WTC11 (cell line): ENCODE results near the gene MEF2D. TPM values are rescaled to one million over a fixed set of nuclear protein-coding genes. Genes with fewer than 3 reads are reported as not detected.

Source experiments
- ATAC-seq: fragments of 200-7000 bp; cut with Tn5 transposase; 2 replicates; pipeline ENCODE4 v1.10.0; 2021; ENCODE audit warnings: mild to moderate bottlenecking, moderate library complexity
- CTCF ChIA-PET: fragments of 300-600 bp; sonication (Branson Sonifier 250); formaldehyde crosslinking; loops from one replicate; lab custom pipeline; 2021; ENCODE audit warnings: antibody characterized with exemption; lab: Charles Lee
- POLR2A ChIA-PET: fragments of 350-600 bp; sonication (Branson Sonifier 250); formaldehyde crosslinking; loops from one replicate; lab custom pipeline; 2021; ENCODE audit warnings: antibody characterized with exemption; lab: Charles Lee
- DNase-seq: peaks from one replicate; pipeline ENCODE4 v3.0.0; 2021; ENCODE audit warnings: low spot score
- H3K27ac Mint-ChIP-seq: 2 replicates; pipeline ENCODE4 v1.8.0; 2021; ENCODE audit warnings: mixed read lengths
- H3K27me3 Mint-ChIP-seq: 2 replicates; pipeline ENCODE4 v1.8.0; 2021; ENCODE audit warnings: low read depth, mild to moderate bottlenecking, moderate library complexity, mixed read lengths
- H3K36me3 Mint-ChIP-seq: 2 replicates; pipeline ENCODE4 v1.8.0; 2021; ENCODE audit warnings: mixed read lengths
- H3K4me1 Mint-ChIP-seq: 2 replicates; pipeline ENCODE4 v1.8.0; 2022; ENCODE audit warnings: mixed read lengths
- H3K4me3 Mint-ChIP-seq: 2 replicates; pipeline ENCODE4 v1.8.0; 2021; ENCODE audit warnings: mild to moderate bottlenecking, moderate library complexity, mixed read lengths
- H3K9me3 Mint-ChIP-seq: 2 replicates; pipeline ENCODE4 v1.8.0; 2021; ENCODE audit warnings: mixed read lengths
- ATF1 ChIP-seq: sonication (generic); formaldehyde crosslinking; IDR thresholded peaks from 2 replicates; pipeline ENCODE4 v1.8.1; 2023; ENCODE audit warnings: mild to moderate bottlenecking, moderate library complexity, missing genetic modification reagents
- CBFB ChIP-seq: sonication (generic); formaldehyde crosslinking; IDR thresholded peaks from 2 replicates; pipeline ENCODE4 v1.8.1; 2022; ENCODE audit warnings: mild to moderate bottlenecking, low read depth, missing genetic modification reagents
- GABPB1 ChIP-seq: sonication (generic); formaldehyde crosslinking; IDR thresholded peaks from 2 replicates; pipeline ENCODE4 v1.8.1; 2023; ENCODE audit warnings: mild to moderate bottlenecking, missing genetic modification reagents
- JAZF1 ChIP-seq: fragments of 250-450 bp; sonication (Bioruptor Pico); IDR thresholded peaks from 2 replicates; pipeline ENCODE4 v1.9.0; 2021; ENCODE audit warnings: moderate library complexity, mild to moderate bottlenecking, inconsistent platforms
- OVOL2 ChIP-seq: fragments of 250-450 bp; sonication (Bioruptor Pico); IDR thresholded peaks from 2 replicates; pipeline ENCODE4 v1.9.0; 2021; ENCODE audit warnings: mild to moderate bottlenecking, borderline replicate concordance
- PRRX2 ChIP-seq: fragments of 250-450 bp; sonication (Bioruptor Pico); IDR thresholded peaks from 2 replicates; pipeline ENCODE4 v1.8.0; 2021; ENCODE audit warnings: mild to moderate bottlenecking
- RORB ChIP-seq: fragments of 250-450 bp; sonication (Bioruptor Pico); IDR thresholded peaks from 2 replicates; pipeline ENCODE4 v1.9.0; 2021; ENCODE audit warnings: mild to moderate bottlenecking
- SMAD3 ChIP-seq: sonication (generic); formaldehyde crosslinking; IDR thresholded peaks from 2 replicates; pipeline ENCODE4 v1.8.0; 2022; ENCODE audit warnings: missing genetic modification reagents, mild to moderate bottlenecking, borderline replicate concordance
- TEAD1 ChIP-seq: sonication (generic); formaldehyde crosslinking; IDR thresholded peaks from 2 replicates; pipeline ENCODE4 v1.8.0; 2022; ENCODE audit warnings: mild to moderate bottlenecking, missing genetic modification reagents
- ZNF263 ChIP-seq: sonication (generic); formaldehyde crosslinking; IDR thresholded peaks from 2 replicates; pipeline ENCODE4 v1.8.1; 2022; ENCODE audit warnings: low read depth, mild to moderate bottlenecking, moderate library complexity, missing genetic modification reagents
- total RNA-seq: library from RNA; stranded (reverse); gene quantifications from 3 replicates; pipeline ENCODE4 v1.2.3, GENCODE V29; 2021
- TF ChIP-seq, protein P1 (sequence below): sonication (generic); formaldehyde crosslinking; IDR thresholded peaks from 2 replicates; pipeline ENCODE4 v1.8.0; 2023; ENCODE audit warnings: mild to moderate bottlenecking, missing genetic modification reagents
- TF ChIP-seq, protein P2 (sequence below): sonication (generic); formaldehyde crosslinking; IDR thresholded peaks from 2 replicates; pipeline ENCODE4 v1.8.0; 2022; ENCODE audit warnings: mild to moderate bottlenecking, missing genetic modification reagents
- TF ChIP-seq, protein P3 (sequence below): sonication (generic); formaldehyde crosslinking; IDR thresholded peaks from 2 replicates; pipeline ENCODE4 v1.8.1; 2023; ENCODE audit warnings: mild to moderate bottlenecking, missing genetic modification reagents, moderate library complexity
- TF ChIP-seq, protein P4 (sequence below): sonication (generic); formaldehyde crosslinking; IDR thresholded peaks from 2 replicates; pipeline ENCODE4 v1.8.0; 2022; ENCODE audit warnings: mild to moderate bottlenecking, missing genetic modification reagents
- TF ChIP-seq, protein P5 (sequence below): fragments of 250-450 bp; sonication (Bioruptor Pico); conservative IDR thresholded peaks from 2 replicates; pipeline ENCODE4 v1.9.0; 2021; ENCODE audit warnings: mild to moderate bottlenecking
- TF ChIP-seq, protein P6 (sequence below): fragments of 200-600 bp; IDR thresholded peaks from 2 replicates; pipeline ENCODE4 v1.8.0; 2022; ENCODE audit warnings: antibody characterized with exemption
- TF ChIP-seq, protein P7 (sequence below): sonication (generic); formaldehyde crosslinking; IDR thresholded peaks from 2 replicates; pipeline ENCODE4 v1.8.1; 2023; ENCODE audit warnings: mild to moderate bottlenecking, moderate library complexity, missing genetic modification reagents
- TF ChIP-seq, protein P8 (sequence below): sonication (generic); formaldehyde crosslinking; conservative IDR thresholded peaks from 2 replicates; pipeline ENCODE4 v1.8.1; 2023; ENCODE audit warnings: mild to moderate bottlenecking, low read depth, missing genetic modification reagents, moderate library complexity

MEF2D gene
- total RNA-seq, 1 experiment from 2014 or later: 24.1 TPM

DNA sequence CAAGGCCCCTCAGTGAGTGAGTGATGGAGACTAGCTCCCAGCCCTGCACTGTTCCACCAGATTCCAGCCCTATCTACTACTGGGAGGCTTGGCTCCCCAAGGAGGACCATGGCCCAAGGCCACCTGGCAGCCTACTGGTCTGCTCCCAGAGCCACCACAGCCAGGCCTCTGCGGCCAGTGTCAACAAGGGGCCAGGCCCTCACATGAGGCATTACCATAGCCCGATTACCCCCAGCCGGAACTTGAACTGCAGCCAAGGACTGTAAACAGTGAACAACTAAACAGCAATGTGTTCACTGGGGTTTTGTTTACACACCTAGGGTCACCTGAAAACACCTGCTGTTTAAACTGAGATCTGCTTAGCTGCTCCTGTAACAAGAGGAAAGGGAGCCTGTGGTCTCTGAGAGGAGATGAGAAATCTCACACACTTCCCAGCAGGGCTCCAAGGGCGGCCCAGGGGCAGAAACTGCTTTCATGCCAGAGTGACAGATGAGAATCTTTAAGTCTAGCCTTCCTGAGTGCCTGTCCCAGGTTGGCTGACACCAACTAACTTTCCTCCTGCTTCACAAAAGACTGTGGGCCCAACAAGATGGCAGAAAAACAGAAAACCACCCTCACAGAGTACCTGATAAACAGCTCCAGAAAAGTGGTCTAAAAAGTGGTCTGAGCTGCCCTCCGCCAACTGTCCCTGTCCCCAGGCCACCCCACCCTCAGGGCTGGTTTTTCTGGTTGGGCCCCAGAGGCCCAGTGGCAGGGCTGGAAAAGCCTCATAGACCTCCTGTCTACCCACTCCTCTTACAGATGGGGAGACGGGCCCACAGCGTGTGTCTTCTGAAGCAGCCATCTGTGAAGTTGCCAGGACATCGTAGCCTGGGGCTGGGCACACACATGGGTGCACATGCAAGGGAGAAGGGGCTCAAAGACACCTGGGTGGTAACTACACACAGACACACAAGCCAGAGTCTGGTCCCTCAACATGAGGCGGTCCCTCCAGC, 28.8 kb downstream of the MEF2D start:
- no peak overlapping the region for H3K4me3 Mint-ChIP-seq
- peak; percentile 89 for TF ChIP-seq GABPB1 (CRISPR knock-in tag)
- TF ChIP-seq, protein P1, sequence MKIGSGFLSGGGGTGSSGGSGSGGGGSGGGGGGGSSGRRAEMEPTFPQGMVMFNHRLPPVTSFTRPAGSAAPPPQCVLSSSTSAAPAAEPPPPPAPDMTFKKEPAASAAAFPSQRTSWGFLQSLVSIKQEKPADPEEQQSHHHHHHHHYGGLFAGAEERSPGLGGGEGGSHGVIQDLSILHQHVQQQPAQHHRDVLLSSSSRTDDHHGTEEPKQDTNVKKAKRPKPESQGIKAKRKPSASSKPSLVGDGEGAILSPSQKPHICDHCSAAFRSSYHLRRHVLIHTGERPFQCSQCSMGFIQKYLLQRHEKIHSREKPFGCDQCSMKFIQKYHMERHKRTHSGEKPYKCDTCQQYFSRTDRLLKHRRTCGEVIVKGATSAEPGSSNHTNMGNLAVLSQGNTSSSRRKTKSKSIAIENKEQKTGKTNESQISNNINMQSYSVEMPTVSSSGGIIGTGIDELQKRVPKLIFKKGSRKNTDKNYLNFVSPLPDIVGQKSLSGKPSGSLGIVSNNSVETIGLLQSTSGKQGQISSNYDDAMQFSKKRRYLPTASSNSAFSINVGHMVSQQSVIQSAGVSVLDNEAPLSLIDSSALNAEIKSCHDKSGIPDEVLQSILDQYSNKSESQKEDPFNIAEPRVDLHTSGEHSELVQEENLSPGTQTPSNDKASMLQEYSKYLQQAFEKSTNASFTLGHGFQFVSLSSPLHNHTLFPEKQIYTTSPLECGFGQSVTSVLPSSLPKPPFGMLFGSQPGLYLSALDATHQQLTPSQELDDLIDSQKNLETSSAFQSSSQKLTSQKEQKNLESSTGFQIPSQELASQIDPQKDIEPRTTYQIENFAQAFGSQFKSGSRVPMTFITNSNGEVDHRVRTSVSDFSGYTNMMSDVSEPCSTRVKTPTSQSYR (CRISPR knock-in tag): no peak
- TF ChIP-seq, all 79 proteins: peak for 1
- Mint-ChIP-seq H3K4me1 (peaks cover 2% of the 10 kb centered on the region; the same call in 1 of the 2 replicates), H3K27me3 (no peaks in the 10 kb centered on the region), H3K36me3 (peaks cover 20% of the 10 kb centered on the region), H3K9me3 (no peaks in the 10 kb centered on the region), H3K27ac (no peak overlapping the region)
- ATAC-seq: no peak
- ChIA-PET POLR2A (interaction anchor here (0.5 kb wide), 1 partner anchor 91 kb away, joined by 3 read pairs; no protein-coding TSS in a partner anchor), CTCF (interaction anchor here (1.4 kb wide), 1 partner anchor 9 kb away, joined by 9 read pairs; no protein-coding TSS in a partner anchor)
- no peak for DNase-seq

DNA sequence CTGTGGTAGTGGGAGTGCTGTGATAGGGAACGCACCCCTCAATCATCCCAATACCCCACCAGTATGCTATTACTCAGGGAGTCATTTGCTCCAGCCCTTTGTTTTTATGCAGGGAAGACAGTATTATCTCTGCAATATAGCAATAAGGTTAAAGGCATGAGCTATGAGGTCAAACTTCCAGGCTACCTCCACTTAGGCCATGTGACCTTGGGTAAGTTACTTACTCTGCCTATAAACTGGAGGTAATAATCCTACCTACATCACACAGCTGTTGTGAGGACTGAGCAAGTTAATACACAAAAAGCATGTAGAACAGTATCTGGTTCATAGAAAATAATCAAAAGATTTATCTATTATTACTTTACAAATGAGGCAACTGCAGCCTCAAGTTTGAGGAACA, 30.1 kb downstream of the MEF2D start:
- CTCF ChIA-PET: interaction anchor here (3.1 kb wide), 1 partner anchor 10 kb away, joined by 21 read pairs; no protein-coding TSS in a partner anchor
- POLR2A ChIA-PET: no interaction called here
- TF ChIP-seq JAZF1 (no peak), SMAD3 (CRISPR knock-in tag) (no peak), ATF1 (CRISPR knock-in tag) (no peak), PRRX2 (CRISPR knock-in tag) (no peak), ZNF263 (CRISPR knock-in tag) (no peak), OVOL2 (no peak), CBFB (no peak), RORB (CRISPR knock-in tag) (no peak), TEAD1 (CRISPR knock-in tag) (no peak)
- TF ChIP-seq, protein P2, sequence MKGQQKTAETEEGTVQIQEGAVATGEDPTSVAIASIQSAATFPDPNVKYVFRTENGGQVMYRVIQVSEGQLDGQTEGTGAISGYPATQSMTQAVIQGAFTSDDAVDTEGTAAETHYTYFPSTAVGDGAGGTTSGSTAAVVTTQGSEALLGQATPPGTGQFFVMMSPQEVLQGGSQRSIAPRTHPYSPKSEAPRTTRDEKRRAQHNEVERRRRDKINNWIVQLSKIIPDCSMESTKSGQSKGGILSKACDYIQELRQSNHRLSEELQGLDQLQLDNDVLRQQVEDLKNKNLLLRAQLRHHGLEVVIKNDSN (CRISPR knock-in tag): no peak
- TF ChIP-seq, protein P3, sequence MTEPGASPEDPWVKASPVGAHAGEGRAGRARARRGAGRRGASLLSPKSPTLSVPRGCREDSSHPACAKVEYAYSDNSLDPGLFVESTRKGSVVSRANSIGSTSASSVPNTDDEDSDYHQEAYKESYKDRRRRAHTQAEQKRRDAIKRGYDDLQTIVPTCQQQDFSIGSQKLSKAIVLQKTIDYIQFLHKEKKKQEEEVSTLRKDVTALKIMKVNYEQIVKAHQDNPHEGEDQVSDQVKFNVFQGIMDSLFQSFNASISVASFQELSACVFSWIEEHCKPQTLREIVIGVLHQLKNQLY (CRISPR knock-in tag): no peak
- TF ChIP-seq, protein P4, sequence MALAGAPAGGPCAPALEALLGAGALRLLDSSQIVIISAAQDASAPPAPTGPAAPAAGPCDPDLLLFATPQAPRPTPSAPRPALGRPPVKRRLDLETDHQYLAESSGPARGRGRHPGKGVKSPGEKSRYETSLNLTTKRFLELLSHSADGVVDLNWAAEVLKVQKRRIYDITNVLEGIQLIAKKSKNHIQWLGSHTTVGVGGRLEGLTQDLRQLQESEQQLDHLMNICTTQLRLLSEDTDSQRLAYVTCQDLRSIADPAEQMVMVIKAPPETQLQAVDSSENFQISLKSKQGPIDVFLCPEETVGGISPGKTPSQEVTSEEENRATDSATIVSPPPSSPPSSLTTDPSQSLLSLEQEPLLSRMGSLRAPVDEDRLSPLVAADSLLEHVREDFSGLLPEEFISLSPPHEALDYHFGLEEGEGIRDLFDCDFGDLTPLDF (CRISPR knock-in tag): no peak
- TF ChIP-seq, protein P5, sequence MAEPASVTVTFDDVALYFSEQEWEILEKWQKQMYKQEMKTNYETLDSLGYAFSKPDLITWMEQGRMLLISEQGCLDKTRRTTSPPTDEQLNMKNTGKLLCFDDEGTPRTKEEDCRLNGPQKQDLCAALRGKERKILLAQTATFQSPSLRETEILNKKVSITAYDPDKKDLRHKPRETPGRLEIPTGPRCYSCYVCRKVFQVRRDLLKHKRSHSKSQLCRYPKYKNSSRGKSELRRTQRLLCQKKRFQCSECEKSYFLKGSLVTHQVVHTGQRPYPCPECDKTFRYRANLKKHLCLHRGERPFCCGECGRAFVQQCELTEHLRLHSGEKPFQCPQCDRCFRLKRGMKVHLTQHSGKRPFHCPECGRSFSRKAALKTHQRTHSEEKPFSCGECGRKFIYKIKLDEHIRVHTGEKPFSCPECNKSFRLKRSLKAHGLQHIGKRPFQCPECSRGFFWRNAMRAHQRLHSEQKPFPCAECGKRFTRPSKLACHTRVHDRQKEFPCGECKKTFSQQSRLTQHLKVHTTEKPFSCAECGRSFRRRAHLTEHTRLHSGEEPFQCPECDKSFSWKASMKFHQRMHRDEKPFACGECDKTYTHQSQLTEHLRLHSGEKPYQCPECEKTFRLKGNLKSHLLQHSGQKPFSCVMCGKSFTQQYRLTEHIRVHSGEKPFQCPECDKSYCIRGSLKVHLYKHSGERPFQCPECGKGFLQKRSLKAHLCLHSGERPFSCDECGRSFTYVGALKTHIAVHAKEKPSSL (CRISPR knock-in tag): no peak
- TF ChIP-seq, protein P6, sequence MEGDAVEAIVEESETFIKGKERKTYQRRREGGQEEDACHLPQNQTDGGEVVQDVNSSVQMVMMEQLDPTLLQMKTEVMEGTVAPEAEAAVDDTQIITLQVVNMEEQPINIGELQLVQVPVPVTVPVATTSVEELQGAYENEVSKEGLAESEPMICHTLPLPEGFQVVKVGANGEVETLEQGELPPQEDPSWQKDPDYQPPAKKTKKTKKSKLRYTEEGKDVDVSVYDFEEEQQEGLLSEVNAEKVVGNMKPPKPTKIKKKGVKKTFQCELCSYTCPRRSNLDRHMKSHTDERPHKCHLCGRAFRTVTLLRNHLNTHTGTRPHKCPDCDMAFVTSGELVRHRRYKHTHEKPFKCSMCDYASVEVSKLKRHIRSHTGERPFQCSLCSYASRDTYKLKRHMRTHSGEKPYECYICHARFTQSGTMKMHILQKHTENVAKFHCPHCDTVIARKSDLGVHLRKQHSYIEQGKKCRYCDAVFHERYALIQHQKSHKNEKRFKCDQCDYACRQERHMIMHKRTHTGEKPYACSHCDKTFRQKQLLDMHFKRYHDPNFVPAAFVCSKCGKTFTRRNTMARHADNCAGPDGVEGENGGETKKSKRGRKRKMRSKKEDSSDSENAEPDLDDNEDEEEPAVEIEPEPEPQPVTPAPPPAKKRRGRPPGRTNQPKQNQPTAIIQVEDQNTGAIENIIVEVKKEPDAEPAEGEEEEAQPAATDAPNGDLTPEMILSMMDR: no peak
- TF ChIP-seq, protein P7, sequence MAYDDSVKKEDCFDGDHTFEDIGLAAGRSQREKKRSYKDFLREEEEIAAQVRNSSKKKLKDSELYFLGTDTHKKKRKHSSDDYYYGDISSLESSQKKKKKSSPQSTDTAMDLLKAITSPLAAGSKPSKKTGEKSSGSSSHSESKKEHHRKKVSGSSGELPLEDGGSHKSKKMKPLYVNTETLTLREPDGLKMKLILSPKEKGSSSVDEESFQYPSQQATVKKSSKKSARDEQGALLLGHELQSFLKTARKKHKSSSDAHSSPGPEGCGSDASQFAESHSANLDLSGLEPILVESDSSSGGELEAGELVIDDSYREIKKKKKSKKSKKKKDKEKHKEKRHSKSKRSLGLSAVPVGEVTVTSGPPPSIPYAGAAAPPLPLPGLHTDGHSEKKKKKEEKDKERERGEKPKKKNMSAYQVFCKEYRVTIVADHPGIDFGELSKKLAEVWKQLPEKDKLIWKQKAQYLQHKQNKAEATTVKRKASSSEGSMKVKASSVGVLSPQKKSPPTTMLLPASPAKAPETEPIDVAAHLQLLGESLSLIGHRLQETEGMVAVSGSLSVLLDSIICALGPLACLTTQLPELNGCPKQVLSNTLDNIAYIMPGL (CRISPR knock-in tag): no peak
- TF ChIP-seq, protein P8, sequence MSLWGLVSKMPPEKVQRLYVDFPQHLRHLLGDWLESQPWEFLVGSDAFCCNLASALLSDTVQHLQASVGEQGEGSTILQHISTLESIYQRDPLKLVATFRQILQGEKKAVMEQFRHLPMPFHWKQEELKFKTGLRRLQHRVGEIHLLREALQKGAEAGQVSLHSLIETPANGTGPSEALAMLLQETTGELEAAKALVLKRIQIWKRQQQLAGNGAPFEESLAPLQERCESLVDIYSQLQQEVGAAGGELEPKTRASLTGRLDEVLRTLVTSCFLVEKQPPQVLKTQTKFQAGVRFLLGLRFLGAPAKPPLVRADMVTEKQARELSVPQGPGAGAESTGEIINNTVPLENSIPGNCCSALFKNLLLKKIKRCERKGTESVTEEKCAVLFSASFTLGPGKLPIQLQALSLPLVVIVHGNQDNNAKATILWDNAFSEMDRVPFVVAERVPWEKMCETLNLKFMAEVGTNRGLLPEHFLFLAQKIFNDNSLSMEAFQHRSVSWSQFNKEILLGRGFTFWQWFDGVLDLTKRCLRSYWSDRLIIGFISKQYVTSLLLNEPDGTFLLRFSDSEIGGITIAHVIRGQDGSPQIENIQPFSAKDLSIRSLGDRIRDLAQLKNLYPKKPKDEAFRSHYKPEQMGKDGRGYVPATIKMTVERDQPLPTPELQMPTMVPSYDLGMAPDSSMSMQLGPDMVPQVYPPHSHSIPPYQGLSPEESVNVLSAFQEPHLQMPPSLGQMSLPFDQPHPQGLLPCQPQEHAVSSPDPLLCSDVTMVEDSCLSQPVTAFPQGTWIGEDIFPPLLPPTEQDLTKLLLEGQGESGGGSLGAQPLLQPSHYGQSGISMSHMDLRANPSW: no peak

More for the DNA sequence above, 30.1 kb downstream of the MEF2D start:
- H3K4me1 Mint-ChIP-seq: peaks cover 12% of the 10 kb centered on the region
- H3K4me3 Mint-ChIP-seq: no peak overlapping the region
- peaks cover 20% of the 10 kb centered on the region for H3K36me3 Mint-ChIP-seq
- ATAC-seq: no peak
- H3K27me3 Mint-ChIP-seq: no peaks in the 10 kb centered on the region
- no peak for DNase-seq
- H3K9me3 Mint-ChIP-seq: no peaks in the 10 kb centered on the region
- H3K27ac Mint-ChIP-seq: no peak overlapping the region
